ENCODE data around the gene SKAP1.

- TF ChIP-seq CTCF (IDR thresholded peaks at IDR 0.05), result no peak
- TF ChIP-seq EZH2 (IDR thresholded peaks at IDR 0.05), result no peak
Observed at GRCh38 chr17:48250949-48251348, 179.1 kb downstream of the SKAP1 start.
